Skeletal muscle tissue (tissue), 4 donors: Measurements from ENCODE around the gene FIBCD1. TPM values are rescaled to one million over a fixed set of nuclear protein-coding genes. Genes with fewer than 3 reads are reported as not detected.

Source experiments
- H3K27ac ChIP-seq: one replicate; pipeline ENCODE4 v1.7.0; 2013; ENCODE audit warnings: mild to moderate bottlenecking, low read depth, low read length, inconsistent platforms
- H3K27me3 ChIP-seq, 3 donors: one replicate each; pipeline ENCODE4 v1.7.0; 2013; ENCODE audit warnings: low read length in 3 of 3; ENCODE audit not compliant: control insufficient read depth in 3 of 3, insufficient read depth in 3 of 3
- H3K36me3 ChIP-seq, 3 donors: one replicate each; pipeline ENCODE4 v1.7.0; 2013; ENCODE audit warnings: low read length in 3 of 3; ENCODE audit not compliant: control insufficient read depth in 3 of 3, insufficient read depth in 3 of 3
- H3K4me1 ChIP-seq, 3 donors: one replicate each; pipeline ENCODE4 v1.7.0; 2013; ENCODE audit warnings: low read length in 3 of 3, mild to moderate bottlenecking in 3 of 3; ENCODE audit not compliant: control insufficient read depth in 3 of 3, insufficient read depth in 3 of 3
- H3K4me3 ChIP-seq, 3 donors: one replicate each; pipeline ENCODE4 v1.7.0; 2013; ENCODE audit warnings: low read length in 3 of 3
- H3K9ac ChIP-seq, 3 donors: one replicate each; pipeline ENCODE4 v1.7.0; 2013; ENCODE audit warnings: low read length in 3 of 3, mild to moderate bottlenecking in 3 of 3, moderate library complexity in 2 of 3, low read depth in 1 of 3
- H3K9me3 ChIP-seq, 3 donors: one replicate each; pipeline ENCODE4 v1.7.0; 2013; ENCODE audit warnings: low read length in 3 of 3; ENCODE audit not compliant: control insufficient read depth in 3 of 3
- total RNA-seq: library from RNA; depleted of rRNA; stranded (reverse); fragments of >200 nt; gene quantifications from one replicate; pipeline ENCODE4 v1.2.3, GENCODE V29; 2014
- donor health status: Osteomylitis.

Gene FIBCD1
- total RNA-seq, 1 donor from 2014 or later: not detected

GRCh38 chr9:130923611-130924447 is 15.2 kb downstream of the FIBCD1 start:
- peaks cover 0 to 2% (median 0%) of the 10 kb centered on the region in 3 donors for H3K4me1 ChIP-seq
- H3K4me3 ChIP-seq: no peak overlapping the region
- H3K9me3 ChIP-seq: no peaks in the 10 kb centered on the region
- H3K27ac ChIP-seq: no peak overlapping the region
- no peak overlapping the region for H3K9ac ChIP-seq
- H3K27me3 ChIP-seq: peaks cover 29 to 52% (median 51%) of the 10 kb centered on the region in 3 donors
- H3K36me3 ChIP-seq: no peaks in the 10 kb centered on the region

GRCh38 chr9:130922893-130923610 is 16.0 kb downstream of the FIBCD1 start:
- peaks cover 36 to 59% (median 59%) of the 10 kb centered on the region in 3 donors for H3K27me3 ChIP-seq
- H3K27ac ChIP-seq: no peak overlapping the region
- H3K9ac ChIP-seq: no peak overlapping the region
- H3K36me3 ChIP-seq: no peaks in the 10 kb centered on the region
- peaks cover 0 to 2% (median 0%) of the 10 kb centered on the region in 3 donors for H3K4me1 ChIP-seq
- H3K4me3 ChIP-seq: no peak overlapping the region
- H3K9me3 ChIP-seq: no peaks in the 10 kb centered on the region

DNA sequence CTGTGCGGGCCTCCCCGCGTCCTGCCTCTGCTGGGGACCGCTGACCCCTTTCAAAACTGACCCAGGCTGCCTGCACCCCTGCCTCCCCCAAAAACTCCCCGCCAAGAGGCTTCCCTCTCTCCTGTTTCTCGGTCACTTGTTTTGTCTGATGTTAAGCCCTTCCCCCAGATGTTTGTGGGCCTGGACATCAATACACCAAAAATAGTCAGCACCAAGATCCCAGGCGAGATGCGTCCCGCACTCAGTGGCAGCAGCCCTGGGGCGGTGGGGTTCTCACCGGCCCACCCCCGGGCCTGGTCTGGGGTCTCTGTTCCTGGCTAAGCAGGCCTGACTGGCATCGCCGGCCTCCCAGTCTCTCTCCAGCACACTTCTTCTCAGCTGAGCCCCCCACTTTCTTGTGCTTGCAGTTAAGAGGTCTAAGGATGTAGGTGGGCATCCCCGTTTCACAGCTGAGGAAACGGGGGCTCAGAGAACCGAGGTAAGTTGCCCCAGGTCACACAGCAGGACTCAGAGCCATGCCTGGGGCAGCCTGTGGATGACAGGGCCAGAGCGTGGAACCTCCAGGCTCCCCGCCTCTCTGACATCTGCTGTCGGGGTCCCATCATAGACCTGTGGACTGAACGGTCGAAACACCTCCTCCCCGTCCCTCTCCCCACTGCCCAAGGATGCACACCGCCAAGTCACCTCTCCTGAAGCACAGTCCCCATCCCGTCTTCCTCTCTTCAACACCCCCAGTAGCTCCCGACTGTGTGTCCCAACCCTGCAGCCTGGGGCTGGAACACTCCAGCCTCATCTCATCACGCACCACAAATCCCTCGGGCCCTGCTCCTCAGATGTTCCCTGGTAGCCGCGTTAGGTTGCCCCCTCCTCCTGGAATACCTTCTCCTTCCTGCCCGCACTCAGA is 16.8 kb downstream of the FIBCD1 start:
- Histone ChIP-seq H3K4me3 (no peak overlapping the region), H3K4me1 (peaks cover 0 to 2% (median 0%) of the 10 kb centered on the region in 3 donors), H3K27me3 (peaks cover 44 to 67% (median 66%) of the 10 kb centered on the region in 3 donors), H3K9me3 (no peaks in the 10 kb centered on the region), H3K36me3 (no peaks in the 10 kb centered on the region), H3K27ac (no peak overlapping the region), H3K9ac (no peak overlapping the region)

- Histone ChIP-seq H3K9ac (no peak overlapping the region), H3K4me1 (peaks cover 0 to 2% (median 0%) of the 10 kb centered on the region in 3 donors), H3K27me3 (peaks cover 47 to 72% (median 67%) of the 10 kb centered on the region in 3 donors), H3K27ac (no peak overlapping the region), H3K36me3 (no peaks in the 10 kb centered on the region), H3K9me3 (no peaks in the 10 kb centered on the region), H3K4me3 (no peak overlapping the region)
Observed at GRCh38 chr9:130921300-130921988, 17.6 kb downstream of the FIBCD1 start.

GRCh38 chr9:130920762-130921299 is 18.2 kb downstream of the FIBCD1 start:
- Histone ChIP-seq H3K36me3 (no peaks in the 10 kb centered on the region), H3K4me1 (peaks cover 0 to 2% (median 2%) of the 10 kb centered on the region in 3 donors), H3K4me3 (no peak overlapping the region), H3K9me3 (no peaks in the 10 kb centered on the region), H3K27ac (no peak overlapping the region), H3K9ac (no peak overlapping the region), H3K27me3 (peaks cover 53 to 75% (median 70%) of the 10 kb centered on the region in 3 donors)

DNA sequence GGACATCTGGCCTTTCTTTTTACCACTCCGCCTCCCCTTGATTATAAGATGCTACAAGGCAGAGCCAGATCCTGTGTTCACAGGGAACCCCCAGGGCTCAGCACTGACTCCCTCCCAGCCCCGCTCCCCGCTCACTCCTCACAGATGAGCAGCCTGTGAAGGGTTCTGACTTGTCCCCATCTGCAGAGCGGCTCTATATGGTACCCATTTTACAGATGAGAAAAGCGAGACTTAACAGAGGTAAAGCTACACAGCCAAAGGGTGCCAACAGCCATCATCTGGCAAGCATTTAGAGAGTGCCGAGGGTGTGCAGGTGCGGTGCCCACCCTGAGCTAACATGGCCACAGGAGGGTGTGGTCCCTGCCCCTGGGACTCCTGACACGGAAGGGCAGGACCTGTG is 18.8 kb downstream of the FIBCD1 start:
- H3K4me1 ChIP-seq: peaks cover 0 to 2% (median 2%) of the 10 kb centered on the region in 3 donors
- peaks cover 54 to 74% (median 71%) of the 10 kb centered on the region in 3 donors for H3K27me3 ChIP-seq
- no peaks in the 10 kb centered on the region for H3K9me3 ChIP-seq
- no peaks in the 10 kb centered on the region for H3K36me3 ChIP-seq
- H3K4me3 ChIP-seq: no peak overlapping the region
- no peak overlapping the region for H3K9ac ChIP-seq
- no peak overlapping the region for H3K27ac ChIP-seq

- H3K4me1 ChIP-seq: peaks cover 0 to 2% (median 2%) of the 10 kb centered on the region in 3 donors
- no peak overlapping the region for H3K27ac ChIP-seq
- peaks cover 55 to 74% (median 71%) of the 10 kb centered on the region in 3 donors for H3K27me3 ChIP-seq
- no peaks in the 10 kb centered on the region for H3K36me3 ChIP-seq
- no peak overlapping the region for H3K9ac ChIP-seq
- H3K9me3 ChIP-seq: no peaks in the 10 kb centered on the region
- H3K4me3 ChIP-seq: no peak overlapping the region
Observed at GRCh38 chr9:130919559-130920145, 19.4 kb downstream of the FIBCD1 start.

- no peak overlapping the region for H3K4me3 ChIP-seq
- peaks cover 62 to 78% (median 72%) of the 10 kb centered on the region in 3 donors for H3K27me3 ChIP-seq
- no peaks in the 10 kb centered on the region for H3K9me3 ChIP-seq
- H3K27ac ChIP-seq: no peak overlapping the region
- H3K4me1 ChIP-seq: peaks cover 0 to 2% (median 2%) of the 10 kb centered on the region in 3 donors
- no peak overlapping the region for H3K9ac ChIP-seq
- H3K36me3 ChIP-seq: no peaks in the 10 kb centered on the region
Observed at GRCh38 chr9:130918826-130919558, 20.1 kb downstream of the FIBCD1 start.
